SK-N-SH (cell line): Measurements from ENCODE around the gene RIMS3. TPM values are rescaled to one million over a fixed set of nuclear protein-coding genes. Genes with fewer than 3 reads are reported as not detected.

Experiments used
- CTCF ChIA-PET: fragments of 300-600, 350-600 bp; formaldehyde crosslinking; extraction: SDS; loops from one replicate; lab custom pipeline; 2021; lab: Yijun Ruan, JAX
- POLR2A ChIA-PET: fragments of 350-600 bp; sonication (Branson Sonifier 250); formaldehyde crosslinking; extraction: SDS; loops from one replicate; lab custom pipeline; 2020; ENCODE audit warnings: antibody characterized with exemption, inconsistent platforms; lab: Yijun Ruan, JAX
- DNase-seq: peaks from one replicate; pipeline ENCODE4 v3.0.0; 2012
- H2AFZ ChIP-seq: fragments of 200-600 bp; sonication (generic); 2 replicates; pipeline ENCODE4 v1.8.1; 2016; ENCODE audit warnings: antibody characterized with exemption, mild to moderate bottlenecking, low read depth
- H3F3A ChIP-seq: fragments of 200-600 bp; sonication (generic); replicated peaks from 2 replicates; pipeline ENCODE3; 2016; ENCODE audit warnings: antibody characterized with exemption, mild to moderate bottlenecking; ENCODE audit not compliant: insufficient read depth
- H3K27ac ChIP-seq, 2 experiments: fragments of 200-500 bp in 1 of 2; fragments of 200-600 bp in 1 of 2; sonication (Bioruptor generic) in 1 of 2; sonication (generic), shearing (Covaris generic) in 1 of 2; 2 replicates each; pipeline versions ENCODE4 v1.5.1 to v1.6.1; 2014 to 2016; ENCODE audit warnings: low read depth in 2 of 2, inconsistent platforms in 1 of 2, low read length in 1 of 2, mild to moderate bottlenecking in 1 of 2, mixed read lengths in 1 of 2
- H3K27me3 ChIP-seq: fragments of 200-600 bp; sonication (generic), shearing (Covaris generic); 2 replicates; pipeline ENCODE4 v1.6.1; 2016; ENCODE audit warnings: mixed run types; ENCODE audit not compliant: insufficient read depth
- H3K36me3 ChIP-seq, 2 experiments: fragments of 200-500 bp in 1 of 2; fragments of 200-600 bp in 1 of 2; sonication (Bioruptor generic) in 1 of 2; sonication (generic) in 1 of 2; replicated peaks in 1 of 2; 2 replicates each; pipeline versions ENCODE3 to v1.5.1; 2014 to 2016; ENCODE audit warnings: low read length in 1 of 2, mild to moderate bottlenecking in 1 of 2; ENCODE audit not compliant: insufficient read depth in 2 of 2, control insufficient read depth in 1 of 2
- H3K4me1 ChIP-seq, 2 experiments: fragments of 200-500 bp in 1 of 2; fragments of 200-600 bp in 1 of 2; sonication (Bioruptor generic) in 1 of 2; sonication (generic), shearing (Covaris generic) in 1 of 2; 2 replicates each; pipeline versions ENCODE4 v1.5.1 to v1.6.1; 2014 to 2016; ENCODE audit warnings: low read depth in 1 of 2, low read length in 1 of 2, mixed run types in 1 of 2; ENCODE audit not compliant: insufficient read depth in 2 of 2, control insufficient read depth in 1 of 2
- H3K4me2 ChIP-seq: fragments of 200-600 bp; sonication (generic), shearing (Covaris generic); 2 replicates; pipeline ENCODE4 v1.6.1; 2017; ENCODE audit warnings: mixed run types
- H3K4me3 ChIP-seq, 2 experiments: fragments of 200-500 bp in 1 of 2; fragments of 200-600 bp in 1 of 2; sonication (Bioruptor generic) in 1 of 2; sonication (generic), shearing (Covaris generic) in 1 of 2; 2 replicates each; pipeline versions ENCODE4 v1.5.1 to v1.8.1; 2014 to 2016; ENCODE audit warnings: low read depth in 2 of 2, inconsistent platforms in 1 of 2, low read length in 1 of 2, mild to moderate bottlenecking in 1 of 2, mixed read lengths in 1 of 2, moderate library complexity in 1 of 2
- H3K79me2 ChIP-seq: fragments of 200-600 bp; sonication (generic); 2 replicates; pipeline ENCODE4 v1.8.1; 2017; ENCODE audit warnings: mild to moderate bottlenecking; ENCODE audit not compliant: insufficient read depth
- H3K9ac ChIP-seq: fragments of 200-600 bp; sonication (generic); 2 replicates; pipeline ENCODE4 v1.6.1; 2017; ENCODE audit warnings: mixed run types
- H3K9me2 ChIP-seq: fragments of 200-600 bp; sonication (generic); 2 replicates; pipeline ENCODE4 v1.6.1; 2017; ENCODE audit warnings: mixed run types
- H3K9me3 ChIP-seq: fragments of 200-600 bp; sonication (generic); 2 replicates; pipeline ENCODE4 v1.6.1; 2017; ENCODE audit warnings: mixed run types, mild to moderate bottlenecking, moderate library complexity
- H4K20me1 ChIP-seq: fragments of 200-600 bp; sonication (generic); 2 replicates; pipeline ENCODE4 v1.6.1; 2017; ENCODE audit warnings: mild to moderate bottlenecking, mixed run types; ENCODE audit not compliant: insufficient read depth
- ELF1 ChIP-seq: IDR thresholded peaks from 2 replicates; pipeline ENCODE4 v1.4.0; 2012
- EP300 ChIP-seq, 2 experiments: IDR thresholded peaks; 2 replicates each; pipeline versions ENCODE4 v1.4.0 to v1.6.1; 2012; ENCODE audit warnings: borderline replicate concordance in 1 of 2, low read depth in 1 of 2, low read length in 1 of 2
- MAX ChIP-seq: IDR thresholded peaks from 2 replicates; pipeline ENCODE4 v1.4.0; 2012; ENCODE audit warnings: low read depth
- MEF2A ChIP-seq: IDR thresholded peaks from 2 replicates; pipeline ENCODE4 v1.4.0; 2012; ENCODE audit warnings: low read depth, borderline replicate concordance
- NFIC ChIP-seq: IDR thresholded peaks from 2 replicates; pipeline ENCODE4 v1.4.0; 2012; ENCODE audit warnings: borderline replicate concordance
- NRF1 ChIP-seq: IDR thresholded peaks from 2 replicates; pipeline ENCODE4 v1.6.1; 2012; ENCODE audit warnings: low read depth, mild to moderate bottlenecking, low read length
- RCOR1 ChIP-seq: fragments of 150-350 bp; IDR thresholded peaks from 2 replicates; pipeline ENCODE4 v1.6.1; 2017; ENCODE audit warnings: antibody characterized with exemption, low read length
- USF1 ChIP-seq: IDR thresholded peaks from 2 replicates; pipeline ENCODE4 v1.4.0; 2012; ENCODE audit warnings: low read depth, borderline replicate concordance
- YY1 ChIP-seq: IDR thresholded peaks from 2 replicates; pipeline ENCODE4 v1.4.0; 2012; ENCODE audit warnings: low read depth, mild to moderate bottlenecking
- WGBS: methylation state at CpG from one replicate; pipeline ENCODE4 v1.1.6; 2017; ENCODE audit warnings: low lambda C conversion rate; 5-methylcytosine and 5-hydroxymethylcytosine counted together
- polyA plus RNA-seq, 3 experiments: library from polyadenylated mRNA; depleted of rRNA; stranded (reverse); fragments of >200 nt; gene quantifications; 2 replicates each; pipeline ENCODE4 v1.2.3, GENCODE V29; 2012
- TF ChIP-seq, protein P1 (sequence below): fragments of 150-350 bp; IDR thresholded peaks from 2 replicates; pipeline ENCODE4 v1.6.1; 2016; ENCODE audit warnings: mild to moderate bottlenecking, low read depth, low read length
- TF ChIP-seq, protein P2 (sequence below): IDR thresholded peaks from 2 replicates; pipeline ENCODE4; 2012
- TF ChIP-seq, protein P3 (sequence below): fragments of 200-600 bp; sonication (generic); IDR thresholded peaks from 2 replicates; pipeline ENCODE4 v1.6.1; 2017; ENCODE audit warnings: antibody characterized with exemption, mild to moderate bottlenecking, moderate library complexity

RIMS3 gene
- polyA plus RNA-seq, 1 of the 3 experiments (the other 2 are of a cell fraction), result 1.9 TPM

- H4K20me1 ChIP-seq, result no peaks in the 10 kb centered on the region
Observed at GRCh38 chr1:40652468-40652867, 13.0 kb downstream of the RIMS3 start.

More at GRCh38 chr1:40652468-40652867, 13.0 kb downstream of the RIMS3 start:
- CTCF ChIA-PET, result no interaction called here
- DNase-seq, result no peak
- WGBS, result 75% methylated on average over 5 of the region's 5 CpGs
- H3K4me2 ChIP-seq, result no peak overlapping the region
- no peaks in the 10 kb centered on the region for H3F3A ChIP-seq
- H3K9me2 ChIP-seq, result no peaks in the 10 kb centered on the region
- H3K79me2 ChIP-seq, result no peaks in the 10 kb centered on the region
- H3K4me3 ChIP-seq, result no peak overlapping the region
- no peak overlapping the region for H3K9ac ChIP-seq
- H3K9me3 ChIP-seq, result no peaks in the 10 kb centered on the region
- no peaks in the 10 kb centered on the region for H3K36me3 ChIP-seq
- TF ChIP-seq ELF1 (no peak), MEF2A (no peak), NRF1 (no peak), RCOR1 (no peak), EP300 (IDR thresholded peaks at IDR 0.05; ENCODE audit: borderline replicate concordance in 1 of 2, low read depth in 1 of 2, low read length in 1 of 2) (no peak), MAX (no peak), USF1 (no peak), NFIC (no peak), YY1 (no peak)
- TF ChIP-seq, protein P1, sequence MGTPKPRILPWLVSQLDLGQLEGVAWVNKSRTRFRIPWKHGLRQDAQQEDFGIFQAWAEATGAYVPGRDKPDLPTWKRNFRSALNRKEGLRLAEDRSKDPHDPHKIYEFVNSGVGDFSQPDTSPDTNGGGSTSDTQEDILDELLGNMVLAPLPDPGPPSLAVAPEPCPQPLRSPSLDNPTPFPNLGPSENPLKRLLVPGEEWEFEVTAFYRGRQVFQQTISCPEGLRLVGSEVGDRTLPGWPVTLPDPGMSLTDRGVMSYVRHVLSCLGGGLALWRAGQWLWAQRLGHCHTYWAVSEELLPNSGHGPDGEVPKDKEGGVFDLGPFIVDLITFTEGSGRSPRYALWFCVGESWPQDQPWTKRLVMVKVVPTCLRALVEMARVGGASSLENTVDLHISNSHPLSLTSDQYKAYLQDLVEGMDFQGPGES, result no peak
- TF ChIP-seq, protein P2, sequence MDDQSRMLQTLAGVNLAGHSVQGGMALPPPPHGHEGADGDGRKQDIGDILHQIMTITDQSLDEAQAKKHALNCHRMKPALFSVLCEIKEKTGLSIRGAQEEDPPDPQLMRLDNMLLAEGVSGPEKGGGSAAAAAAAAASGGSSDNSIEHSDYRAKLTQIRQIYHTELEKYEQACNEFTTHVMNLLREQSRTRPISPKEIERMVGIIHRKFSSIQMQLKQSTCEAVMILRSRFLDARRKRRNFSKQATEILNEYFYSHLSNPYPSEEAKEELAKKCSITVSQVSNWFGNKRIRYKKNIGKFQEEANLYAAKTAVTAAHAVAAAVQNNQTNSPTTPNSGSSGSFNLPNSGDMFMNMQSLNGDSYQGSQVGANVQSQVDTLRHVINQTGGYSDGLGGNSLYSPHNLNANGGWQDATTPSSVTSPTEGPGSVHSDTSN, result no peak
- TF ChIP-seq, protein P3, sequence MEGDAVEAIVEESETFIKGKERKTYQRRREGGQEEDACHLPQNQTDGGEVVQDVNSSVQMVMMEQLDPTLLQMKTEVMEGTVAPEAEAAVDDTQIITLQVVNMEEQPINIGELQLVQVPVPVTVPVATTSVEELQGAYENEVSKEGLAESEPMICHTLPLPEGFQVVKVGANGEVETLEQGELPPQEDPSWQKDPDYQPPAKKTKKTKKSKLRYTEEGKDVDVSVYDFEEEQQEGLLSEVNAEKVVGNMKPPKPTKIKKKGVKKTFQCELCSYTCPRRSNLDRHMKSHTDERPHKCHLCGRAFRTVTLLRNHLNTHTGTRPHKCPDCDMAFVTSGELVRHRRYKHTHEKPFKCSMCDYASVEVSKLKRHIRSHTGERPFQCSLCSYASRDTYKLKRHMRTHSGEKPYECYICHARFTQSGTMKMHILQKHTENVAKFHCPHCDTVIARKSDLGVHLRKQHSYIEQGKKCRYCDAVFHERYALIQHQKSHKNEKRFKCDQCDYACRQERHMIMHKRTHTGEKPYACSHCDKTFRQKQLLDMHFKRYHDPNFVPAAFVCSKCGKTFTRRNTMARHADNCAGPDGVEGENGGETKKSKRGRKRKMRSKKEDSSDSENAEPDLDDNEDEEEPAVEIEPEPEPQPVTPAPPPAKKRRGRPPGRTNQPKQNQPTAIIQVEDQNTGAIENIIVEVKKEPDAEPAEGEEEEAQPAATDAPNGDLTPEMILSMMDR, result no peak
- no peak overlapping the region for H2AFZ ChIP-seq
- H3K27me3 ChIP-seq, result no peaks in the 10 kb centered on the region
- peaks cover 0 to 7% of the 10 kb centered on the region in 2 experiments; a peak in 1 of 4 replicates for H3K4me1 ChIP-seq
- POLR2A ChIA-PET, result no interaction called here
- H3K27ac ChIP-seq, result no peak overlapping the region
